HepG2 (cell line): ENCODE results near the gene CHKA. TPM values are rescaled to one million over a fixed set of nuclear protein-coding genes. Genes with fewer than 3 reads are reported as not detected.

ENCODE experiments used
- AFF4 ChIP-seq: sonication (generic); formaldehyde crosslinking; IDR thresholded peaks from 2 replicates; pipeline ENCODE4 v1.4.0; 2020; ENCODE audit warnings: missing genetic modification reagents
- ARNTL ChIP-seq: sonication (generic); formaldehyde crosslinking; IDR thresholded peaks from 2 replicates; pipeline ENCODE4 v1.4.0; 2020; ENCODE audit warnings: mild to moderate bottlenecking, missing genetic modification reagents
- ATAD3A ChIP-seq: sonication (generic); formaldehyde crosslinking; IDR thresholded peaks from 2 replicates; pipeline ENCODE4 v1.4.0; 2020; ENCODE audit warnings: missing genetic modification reagents
- CHCHD3 ChIP-seq: sonication (generic); formaldehyde crosslinking; IDR thresholded peaks from 2 replicates; pipeline ENCODE4 v1.8.0; 2022; ENCODE audit warnings: mild to moderate bottlenecking, missing genetic modification reagents, moderate library complexity
- DR1 ChIP-seq: sonication (generic); formaldehyde crosslinking; IDR thresholded peaks from 2 replicates; pipeline ENCODE4 v1.8.0; 2021; ENCODE audit warnings: mild to moderate bottlenecking, missing genetic modification reagents, inconsistent platforms
- EZH2 ChIP-seq: conservative IDR thresholded peaks from 2 replicates; pipeline ENCODE4 v1.6.1; 2012; ENCODE audit warnings: mild to moderate bottlenecking, low read depth, low read length, moderate library complexity
- GATAD2A ChIP-seq: IDR thresholded peaks from 2 replicates; pipeline ENCODE4 v1.6.1; 2016
- HIVEP1 ChIP-seq: sonication (generic); formaldehyde crosslinking; IDR thresholded peaks from 2 replicates; pipeline ENCODE4 v1.4.0; 2020; ENCODE audit warnings: mild to moderate bottlenecking, missing genetic modification reagents
- HOXA7 ChIP-seq: sonication (generic); formaldehyde crosslinking; IDR thresholded peaks from 2 replicates; pipeline ENCODE4 v1.8.1; 2022; ENCODE audit warnings: mild to moderate bottlenecking, missing genetic modification reagents, moderate library complexity
- KDM3A ChIP-seq: IDR thresholded peaks from 2 replicates; pipeline ENCODE4 v1.6.1; 2018; ENCODE audit warnings: low read depth, missing compliant biosample characterization
- MIER3 ChIP-seq: IDR thresholded peaks from 2 replicates; pipeline ENCODE4 v1.6.1; 2016; ENCODE audit warnings: missing compliant biosample characterization, borderline replicate concordance
- MTF1 ChIP-seq: sonication (generic); formaldehyde crosslinking; IDR thresholded peaks from 2 replicates; pipeline ENCODE4 v1.5.0; 2020; ENCODE audit warnings: missing genetic modification reagents
- MTF2 ChIP-seq: sonication (generic); formaldehyde crosslinking; IDR thresholded peaks from 2 replicates; pipeline ENCODE4 v1.5.0; 2020; ENCODE audit warnings: missing genetic modification reagents, borderline replicate concordance
- NCOA2 ChIP-seq: sonication (generic); formaldehyde crosslinking; IDR thresholded peaks from 2 replicates; pipeline ENCODE4 v1.8.0; 2022; ENCODE audit warnings: inconsistent platforms
- POLR2AphosphoS2 ChIP-seq: IDR thresholded peaks from 2 replicates; pipeline ENCODE4 v1.6.1; 2011; ENCODE audit warnings: low read depth, low read length, improper control_type of control experiment
- RARA ChIP-seq: IDR thresholded peaks from 2 replicates; pipeline ENCODE4 v1.6.1; 2016; ENCODE audit warnings: missing genetic modification reagents, missing compliant biosample characterization
- RBM22 ChIP-seq: fragments of 200-400 bp; formaldehyde crosslinking; optimal IDR thresholded peaks from 2 replicates; pipeline ENCODE3; 2017; ENCODE audit warnings: mild to moderate bottlenecking, low read length, moderate library complexity
- RXRB ChIP-seq: IDR thresholded peaks from 2 replicates; pipeline ENCODE4 v1.6.1; 2016; ENCODE audit warnings: borderline replicate concordance, missing genetic modification reagents, missing compliant biosample characterization
- SMARCE1 ChIP-seq: fragments of 450-650 bp; IDR thresholded peaks from 2 replicates; pipeline ENCODE4 v1.6.1; 2017; ENCODE audit warnings: borderline replicate concordance
- TCF7L2 ChIP-seq: IDR thresholded peaks from 2 replicates; pipeline ENCODE4 v1.6.1; 2011; ENCODE audit warnings: mild to moderate bottlenecking, low read depth, low read length, moderate library complexity
- THAP7 ChIP-seq: sonication (generic); formaldehyde crosslinking; IDR thresholded peaks from 2 replicates; pipeline ENCODE4 v1.8.1; 2023; ENCODE audit warnings: mild to moderate bottlenecking, missing genetic modification reagents
- TP53 ChIP-seq: sonication (generic); formaldehyde crosslinking; conservative IDR thresholded peaks from 2 replicates; pipeline ENCODE4 v1.4.0; 2020; ENCODE audit warnings: missing genetic modification reagents
- U2AF1 ChIP-seq: fragments of 200-400 bp; formaldehyde crosslinking; optimal IDR thresholded peaks from 2 replicates; pipeline ENCODE3; 2017; ENCODE audit warnings: mild to moderate bottlenecking, low read depth, low read length
- ZFP36 ChIP-seq: fragments of 150-350 bp; IDR thresholded peaks from 2 replicates; pipeline ENCODE4 v1.6.1; 2018; ENCODE audit warnings: borderline replicate concordance, low read length, low read depth; ENCODE audit not compliant: partially characterized antibody
- ZNF34 ChIP-seq: sonication (generic); formaldehyde crosslinking; IDR thresholded peaks from 2 replicates; pipeline ENCODE4 v1.4.0; 2020; ENCODE audit warnings: mild to moderate bottlenecking, missing genetic modification reagents, borderline replicate concordance
- ZNF570 ChIP-seq: sonication (generic); formaldehyde crosslinking; IDR thresholded peaks from 2 replicates; pipeline ENCODE4 v1.4.0; 2020; ENCODE audit warnings: mild to moderate bottlenecking, missing genetic modification reagents, borderline replicate concordance
- ZNF605 ChIP-seq: sonication (generic); formaldehyde crosslinking; IDR thresholded peaks from 2 replicates; pipeline ENCODE4 v1.8.0; 2022; ENCODE audit warnings: mild to moderate bottlenecking, missing genetic modification reagents
- ZNF816 ChIP-seq: sonication (generic); formaldehyde crosslinking; IDR thresholded peaks from 2 replicates; pipeline ENCODE4 v1.8.0; 2022; ENCODE audit warnings: missing genetic modification reagents, mild to moderate bottlenecking, borderline replicate concordance
- polyA plus RNA-seq, 8 experiments: library from polyadenylated mRNA; depleted of rRNA in 3 of 8; stranded (reverse) in 7 of 8; unstranded in 1 of 8; fragments of >200 nt; fragmentation: Illumina TruSeq in 4 of 8; extraction: Trizol in 4 of 8; gene quantifications; 2 replicates each; pipeline versions ENCODE4 v1.2.1 to v1.2.3, GENCODE V29; 2011 to 2016; ENCODE audit warnings: low read depth in 4 of 8, missing spikeins in 1 of 8, mixed read lengths in 1 of 8; ENCODE audit not compliant: insufficient read depth in 1 of 8
- total RNA-seq, 5 experiments: library from RNA; depleted of rRNA; stranded (reverse); fragments of >200 nt; fragmentation: Illumina TruSeq; extraction: Trizol; gene quantifications; 2 replicates each; pipeline ENCODE4 v1.2.3, GENCODE V29; 2016; ENCODE audit warnings: low read depth in 1 of 5

CHKA gene
- total and polyA plus RNA-seq, 2 of the 13 experiments (the other 11 are each of a cell fraction or from before 2014, with no cell fraction given): 71.6 to 92.7 TPM

GRCh38 chr11:68038226-68038717 lies 82.9 kb downstream of the CHKA start (continued):
- no peak for TF ChIP-seq EZH2
- TF ChIP-seq CHCHD3 (CRISPR knock-in tag): no peak
- TF ChIP-seq ZNF34: no peak
- TF ChIP-seq RARA (CRISPR knock-in tag): peak; percentile 95
- TF ChIP-seq POLR2AphosphoS2: 0 out of 2 replicates have a peak, but pooled peaks have one; percentile 48
- TF ChIP-seq TCF7L2: no peak
- no peak for TF ChIP-seq MTF2 (CRISPR knock-in tag)
- TF ChIP-seq ZNF605 (CRISPR knock-in tag): peak; percentile 92
- no peak for TF ChIP-seq RBM22
- TF ChIP-seq THAP7 (CRISPR knock-in tag): peak; percentile 6; the same call in 1 of the 2 replicates
- 0 out of 2 replicates have a peak, but pooled peaks have one; percentile 72 for TF ChIP-seq TP53 (CRISPR knock-in tag)
- no peak for TF ChIP-seq ZNF816
- peak; percentile 100 for TF ChIP-seq HIVEP1
- peak; percentile 98 for TF ChIP-seq RXRB
- peak; percentile 97; the same call in 1 of the 2 replicates for TF ChIP-seq MIER3 (CRISPR knock-in tag)
- 0 out of 2 replicates have a peak, but pooled peaks have one; percentile 18 for TF ChIP-seq AFF4 (CRISPR knock-in tag)
- TF ChIP-seq KDM3A (CRISPR knock-in tag): peak; percentile 94
- TF ChIP-seq ZFP36: no peak
- TF ChIP-seq GATAD2A (CRISPR knock-in tag): peak; percentile 91
- peak; percentile 69; the same call in 1 of the 2 replicates for TF ChIP-seq DR1 (CRISPR knock-in tag)
- no peak for TF ChIP-seq MTF1 (CRISPR knock-in tag)
- no peak for TF ChIP-seq ZNF570 (CRISPR knock-in tag)
- TF ChIP-seq ARNTL (CRISPR knock-in tag): peak; percentile 91
- TF ChIP-seq HOXA7 (CRISPR knock-in tag): no peak; the same call in 1 of the 2 replicates
- TF ChIP-seq SMARCE1: no peak
- TF ChIP-seq NCOA2 (CRISPR knock-in tag): peak; percentile 88
- TF ChIP-seq U2AF1: no peak
- TF ChIP-seq ATAD3A (CRISPR knock-in tag): no peak
